ENCODE data around the gene ZNF205.

Gene ZNF205

DNA sequence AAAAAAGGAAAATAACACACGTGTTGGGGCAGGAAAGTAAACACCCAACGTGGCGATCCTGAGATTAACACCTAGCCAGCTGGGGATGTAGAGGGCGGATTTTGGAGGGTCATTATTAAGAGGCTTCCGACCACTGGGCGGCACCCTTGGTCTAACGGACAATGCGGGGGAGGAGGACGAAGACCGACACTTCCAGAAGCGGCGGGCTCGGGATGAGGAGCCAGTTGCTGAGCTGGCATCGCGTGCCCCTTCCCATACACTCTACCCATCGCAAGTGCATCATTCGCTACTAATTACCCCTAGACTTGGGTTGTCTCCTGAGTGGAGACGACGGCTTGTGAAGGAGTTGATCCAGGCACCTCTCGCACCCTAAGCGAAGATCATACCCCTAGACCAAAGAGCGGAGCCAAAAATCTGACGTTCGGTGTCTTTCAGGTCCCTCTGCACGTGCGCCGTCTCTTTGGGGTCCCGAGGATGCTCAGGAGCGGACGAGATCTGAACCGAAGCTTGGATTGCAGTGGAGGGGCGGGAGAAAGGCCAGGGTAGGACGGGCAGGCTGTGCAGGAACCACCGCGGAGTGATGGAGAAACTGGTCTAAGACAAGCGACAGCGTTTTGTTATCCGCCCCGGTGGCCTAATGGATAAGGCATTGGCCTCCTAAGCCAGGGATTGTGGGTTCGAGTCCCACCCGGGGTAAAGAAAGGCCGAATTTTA is 40.0 kb downstream of the ZNF205 start (continued):
- TF ChIP-seq SP7 (tag by site-specific recombination; IDR thresholded peaks at IDR 0.05) = peak; percentile 81
- peak; percentile 53; the same call in 1 of the 2 replicates for TF ChIP-seq ZBTB21 (tag by site-specific recombination; IDR thresholded peaks at IDR 0.05)
- no peak for TF ChIP-seq SALL2 (tag by site-specific recombination; IDR thresholded peaks at IDR 0.05; ENCODE audit: borderline replicate concordance)
- TF ChIP-seq, protein P1, sequence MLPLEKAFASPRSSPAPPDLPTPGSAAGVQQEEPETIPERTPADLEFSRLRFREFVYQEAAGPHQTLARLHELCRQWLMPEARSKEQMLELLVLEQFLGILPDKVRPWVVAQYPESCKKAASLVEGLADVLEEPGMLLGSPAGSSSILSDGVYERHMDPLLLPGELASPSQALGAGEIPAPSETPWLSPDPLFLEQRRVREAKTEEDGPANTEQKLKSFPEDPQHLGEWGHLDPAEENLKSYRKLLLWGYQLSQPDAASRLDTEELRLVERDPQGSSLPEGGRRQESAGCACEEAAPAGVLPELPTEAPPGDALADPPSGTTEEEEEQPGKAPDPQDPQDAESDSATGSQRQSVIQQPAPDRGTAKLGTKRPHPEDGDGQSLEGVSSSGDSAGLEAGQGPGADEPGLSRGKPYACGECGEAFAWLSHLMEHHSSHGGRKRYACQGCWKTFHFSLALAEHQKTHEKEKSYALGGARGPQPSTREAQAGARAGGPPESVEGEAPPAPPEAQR (tag by site-specific recombination; IDR thresholded peaks at IDR 0.05) = peak; percentile 76; the same call in 1 of the 2 replicates
- TF ChIP-seq ZNF174 (tag by site-specific recombination; IDR thresholded peaks at IDR 0.05) = no peak
- no peak for TF ChIP-seq ZNF211 (tag by site-specific recombination; IDR thresholded peaks at IDR 0.05; ENCODE audit: low read depth)
- TF ChIP-seq, protein P2, sequence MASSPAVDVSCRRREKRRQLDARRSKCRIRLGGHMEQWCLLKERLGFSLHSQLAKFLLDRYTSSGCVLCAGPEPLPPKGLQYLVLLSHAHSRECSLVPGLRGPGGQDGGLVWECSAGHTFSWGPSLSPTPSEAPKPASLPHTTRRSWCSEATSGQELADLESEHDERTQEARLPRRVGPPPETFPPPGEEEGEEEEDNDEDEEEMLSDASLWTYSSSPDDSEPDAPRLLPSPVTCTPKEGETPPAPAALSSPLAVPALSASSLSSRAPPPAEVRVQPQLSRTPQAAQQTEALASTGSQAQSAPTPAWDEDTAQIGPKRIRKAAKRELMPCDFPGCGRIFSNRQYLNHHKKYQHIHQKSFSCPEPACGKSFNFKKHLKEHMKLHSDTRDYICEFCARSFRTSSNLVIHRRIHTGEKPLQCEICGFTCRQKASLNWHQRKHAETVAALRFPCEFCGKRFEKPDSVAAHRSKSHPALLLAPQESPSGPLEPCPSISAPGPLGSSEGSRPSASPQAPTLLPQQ (tag by site-specific recombination; IDR thresholded peaks at IDR 0.05) = peak; percentile 89
- TF ChIP-seq ZNF664 (tag by site-specific recombination; IDR thresholded peaks at IDR 0.05) = no peak
- no peak for TF ChIP-seq ZNF311 (tag by site-specific recombination; IDR thresholded peaks at IDR 0.05; ENCODE audit: borderline replicate concordance)
- TF ChIP-seq ZNF629 (tag by site-specific recombination; IDR thresholded peaks at IDR 0.05) = peak; percentile 89
- no peak for TF ChIP-seq ZNF585B (tag by site-specific recombination; IDR thresholded peaks at IDR 0.05)
- TF ChIP-seq REST (tag by site-specific recombination; IDR thresholded peaks at IDR 0.05) = no peak; the same call in 1 of the 2 replicates
- TF ChIP-seq ZNF362 (tag by site-specific recombination; IDR thresholded peaks at IDR 0.05) = no peak
- TF ChIP-seq ZNF169 (tag by site-specific recombination; IDR thresholded peaks at IDR 0.05) = no peak
- peak; percentile 77 for TF ChIP-seq PATZ1 (tag by site-specific recombination; IDR thresholded peaks at IDR 0.05)
- TF ChIP-seq ZNF146 (tag by site-specific recombination; IDR thresholded peaks at IDR 0.05) = peak; percentile 8; the same call in 1 of the 2 replicates
- no peak for TF ChIP-seq ZNF792 (tag by site-specific recombination; IDR thresholded peaks at IDR 0.05)
- TF ChIP-seq ATF2 (tag by site-specific recombination; IDR thresholded peaks at IDR 0.05; ENCODE audit: low read depth) = no peak
- TF ChIP-seq OVOL3 (tag by site-specific recombination; IDR thresholded peaks at IDR 0.05) = peak; percentile 28; the same call in 1 of the 2 replicates
- TF ChIP-seq ZNF600 (tag by site-specific recombination; IDR thresholded peaks at IDR 0.05) = peak; percentile 100
- TF ChIP-seq KLF10 (tag by site-specific recombination; IDR thresholded peaks at IDR 0.05) = peak; percentile 84
- TF ChIP-seq ZNF626 (tag by site-specific recombination; IDR thresholded peaks at IDR 0.05) = no peak
- TF ChIP-seq ZNF16 (tag by site-specific recombination; IDR thresholded peaks at IDR 0.05; ENCODE audit: low read depth) = no peak
- no peak for TF ChIP-seq ZNF292 (tag by site-specific recombination; IDR thresholded peaks at IDR 0.05; ENCODE audit: borderline replicate concordance, low read depth)
- TF ChIP-seq, protein P3, sequence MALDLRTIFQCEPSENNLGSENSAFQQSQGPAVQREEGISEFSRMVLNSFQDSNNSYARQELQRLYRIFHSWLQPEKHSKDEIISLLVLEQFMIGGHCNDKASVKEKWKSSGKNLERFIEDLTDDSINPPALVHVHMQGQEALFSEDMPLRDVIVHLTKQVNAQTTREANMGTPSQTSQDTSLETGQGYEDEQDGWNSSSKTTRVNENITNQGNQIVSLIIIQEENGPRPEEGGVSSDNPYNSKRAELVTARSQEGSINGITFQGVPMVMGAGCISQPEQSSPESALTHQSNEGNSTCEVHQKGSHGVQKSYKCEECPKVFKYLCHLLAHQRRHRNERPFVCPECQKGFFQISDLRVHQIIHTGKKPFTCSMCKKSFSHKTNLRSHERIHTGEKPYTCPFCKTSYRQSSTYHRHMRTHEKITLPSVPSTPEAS (tag by site-specific recombination; IDR thresholded peaks at IDR 0.05) = peak; percentile 80
- TF ChIP-seq ZSCAN16 (tag by site-specific recombination; IDR thresholded peaks at IDR 0.05) = peak; percentile 52; the same call in 1 of the 2 replicates
- no peak for TF ChIP-seq RBAK (tag by site-specific recombination; IDR thresholded peaks at IDR 0.05)
